H9 (cell line): ENCODE data around the gene DYNC2H1. TPM values are rescaled to one million over a fixed set of nuclear protein-coding genes. Genes with fewer than 3 reads are reported as not detected.

Experiments
- DNase-seq: peaks from one replicate; pipeline ENCODE4 v3.0.0-alpha.2; 2017
- H2AFZ ChIP-seq: one replicate; pipeline ENCODE4 v1.6.1; 2013; ENCODE audit warnings: mild to moderate bottlenecking, low read length, control low read depth, moderate library complexity
- H2AK5ac ChIP-seq: 2 replicates; pipeline ENCODE4 v1.6.1; 2013; ENCODE audit warnings: low read length, control low read depth, mixed read lengths; ENCODE audit not compliant: insufficient read length
- H2BK120ac ChIP-seq: one replicate; pipeline ENCODE4 v1.6.1; 2013; ENCODE audit warnings: low read depth, mild to moderate bottlenecking, low read length, control low read depth, inconsistent platforms; ENCODE audit not compliant: poor library complexity, severe bottlenecking
- H2BK12ac ChIP-seq: 2 replicates; pipeline ENCODE4 v1.6.1; 2013; ENCODE audit warnings: low read length, control low read depth, mixed read lengths, low read depth; ENCODE audit not compliant: insufficient read length
- H2BK15ac ChIP-seq: 2 replicates; pipeline ENCODE4 v1.6.1; 2013; ENCODE audit warnings: low read depth, low read length, control low read depth
- H2BK20ac ChIP-seq: one replicate; pipeline ENCODE4 v1.6.1; 2013; ENCODE audit warnings: low read depth, mild to moderate bottlenecking, low read length, control low read depth, inconsistent platforms; ENCODE audit not compliant: poor library complexity, severe bottlenecking
- H2BK5ac ChIP-seq: 2 replicates; pipeline ENCODE4 v1.6.1; 2013; ENCODE audit warnings: low read length, control low read depth, mixed read lengths; ENCODE audit not compliant: insufficient read length
- H3K14ac ChIP-seq: 2 replicates; pipeline ENCODE4 v1.6.1; 2013; ENCODE audit warnings: low read length, control low read depth; ENCODE audit not compliant: insufficient read depth
- H3K18ac ChIP-seq: 2 replicates; pipeline ENCODE4 v1.6.1; 2013; ENCODE audit warnings: low read depth, mild to moderate bottlenecking, mixed read lengths, low read length, control low read depth; ENCODE audit not compliant: insufficient read length
- H3K23ac ChIP-seq: 2 replicates; pipeline ENCODE4 v1.6.1; 2013; ENCODE audit warnings: low read length, control low read depth, mixed read lengths, low read depth; ENCODE audit not compliant: insufficient read length
- H3K23me2 ChIP-seq: 2 replicates; pipeline ENCODE4 v1.6.1; 2013; ENCODE audit warnings: low read depth, mild to moderate bottlenecking, mixed read lengths, low read length, control low read depth; ENCODE audit not compliant: insufficient read length, poor library complexity, severe bottlenecking
- H3K27ac ChIP-seq: 2 replicates; pipeline ENCODE4 v1.5.1; 2013; ENCODE audit warnings: low read length, control low read depth, mixed read lengths, low read depth; ENCODE audit not compliant: insufficient read length
- H3K27me3 ChIP-seq: 2 replicates; pipeline ENCODE4 v1.6.1; 2013; ENCODE audit warnings: low read length, control low read depth, inconsistent platforms; ENCODE audit not compliant: insufficient read depth
- H3K4ac ChIP-seq: 2 replicates; pipeline ENCODE4 v1.6.1; 2013; ENCODE audit warnings: low read depth, mild to moderate bottlenecking, control low read depth, inconsistent platforms, low read length, moderate library complexity
- H3K4me1 ChIP-seq: 2 replicates; pipeline ENCODE4 v1.6.1; 2013; ENCODE audit warnings: low read length, control low read depth, inconsistent platforms; ENCODE audit not compliant: insufficient read depth
- H3K4me2 ChIP-seq: 2 replicates; pipeline ENCODE4 v1.6.1; 2013; ENCODE audit warnings: low read length, control low read depth, mixed read lengths; ENCODE audit not compliant: insufficient read length, insufficient read depth
- H3K56ac ChIP-seq: 2 replicates; pipeline ENCODE4 v1.6.1; 2013; ENCODE audit warnings: low read depth, mild to moderate bottlenecking, mixed read lengths, low read length, control low read depth; ENCODE audit not compliant: insufficient read length
- H3K79me1 ChIP-seq: 2 replicates; pipeline ENCODE4 v1.6.1; 2013; ENCODE audit warnings: low read depth, mild to moderate bottlenecking, moderate library complexity, low read length, control low read depth, inconsistent platforms; ENCODE audit not compliant: insufficient read depth, poor library complexity, severe bottlenecking
- H3K79me2 ChIP-seq: 2 replicates; pipeline ENCODE4 v1.6.1; 2013; ENCODE audit warnings: low read length, control low read depth, inconsistent platforms; ENCODE audit not compliant: insufficient read depth
- H3K9ac ChIP-seq: 2 replicates; pipeline ENCODE4 v1.6.1; 2013; ENCODE audit warnings: low read length, control low read depth, mixed read lengths; ENCODE audit not compliant: insufficient read length; ENCODE audit errors: extremely low read depth
- H3K9me3 ChIP-seq: one replicate; pipeline ENCODE4 v1.6.1; 2013; ENCODE audit warnings: low read depth, low read length, inconsistent platforms; ENCODE audit not compliant: control insufficient read depth
- H3T11ph ChIP-seq: one replicate; pipeline ENCODE4 v1.6.1; 2013; ENCODE audit warnings: mild to moderate bottlenecking, low read length, control low read depth, inconsistent platforms
- H4K20me1 ChIP-seq: one replicate; pipeline ENCODE4 v1.6.1; 2013; ENCODE audit not compliant: control insufficient read depth, insufficient read length, insufficient read depth
- H4K5ac ChIP-seq: 2 replicates; pipeline ENCODE4 v1.6.1; 2013; ENCODE audit warnings: low read depth, mild to moderate bottlenecking, mixed read lengths, low read length, control low read depth; ENCODE audit not compliant: insufficient read length
- H4K8ac ChIP-seq: replicated peaks from 2 replicates; pipeline ENCODE4 v1.6.1; 2013; ENCODE audit warnings: low read length, control low read depth, mixed read lengths, low read depth; ENCODE audit not compliant: insufficient read length
- H4K91ac ChIP-seq: 2 replicates; pipeline ENCODE4 v1.6.1; 2013; ENCODE audit warnings: low read depth, mild to moderate bottlenecking, moderate library complexity, mixed read lengths, low read length, control low read depth; ENCODE audit not compliant: insufficient read length
- H3K27ac Mint-ChIP-seq, 3 experiments: 2 replicates in 2 of 3; 3 replicates in 1 of 3; pipeline ENCODE4 v1.8.0; 2020 to 2021; ENCODE audit warnings: mixed read lengths in 3 of 3, mild to moderate bottlenecking in 1 of 3, moderate library complexity in 1 of 3
- H3K27me3 Mint-ChIP-seq: 2 replicates; pipeline ENCODE4 v1.8.0; 2021; ENCODE audit warnings: low read depth, mild to moderate bottlenecking, moderate library complexity, mixed read lengths
- H3K36me3 Mint-ChIP-seq, 3 experiments: 2 replicates in 2 of 3; 3 replicates in 1 of 3; pipeline ENCODE4 v1.8.0; 2020 to 2021; ENCODE audit warnings: low read depth in 3 of 3, mixed read lengths in 3 of 3; ENCODE audit not compliant: insufficient read depth in 1 of 3
- H3K4me1 Mint-ChIP-seq, 2 experiments: 2 replicates each; pipeline ENCODE4 v1.8.0; 2020; ENCODE audit warnings: mixed read lengths in 2 of 2
- H3K4me3 Mint-ChIP-seq, 2 experiments: 2 replicates in 1 of 2; 3 replicates in 1 of 2; pipeline ENCODE4 v1.8.0; 2020 to 2021; ENCODE audit warnings: mild to moderate bottlenecking in 2 of 2, mixed read lengths in 2 of 2, moderate library complexity in 1 of 2
- H3K9me3 Mint-ChIP-seq, 2 experiments: 2 replicates in 1 of 2; 3 replicates in 1 of 2; pipeline ENCODE4 v1.8.0; 2020; ENCODE audit warnings: mild to moderate bottlenecking in 2 of 2, mixed read lengths in 2 of 2, moderate library complexity in 1 of 2
- WGBS: extraction: QIAGEN DNeasy Blood & Tissue Kit; methylation state at CpG from one replicate; pipeline ENCODE4 v1.1.7; 2013; ENCODE audit warnings: missing lambda C conversion rate, low lambda C conversion rate, mixed read lengths; ENCODE audit not compliant: insufficient read length; ENCODE audit errors: extremely low coverage; 5-methylcytosine and 5-hydroxymethylcytosine counted together
- total RNA-seq: library from RNA; stranded (reverse); gene quantifications from 2 replicates; pipeline ENCODE4 v1.2.1, GENCODE V29; 2021
- TF ChIP-seq, protein P1 (sequence below): fragments of 200-600 bp; sonication (generic); conservative IDR thresholded peaks from 3 replicates; pipeline ENCODE4 v1.8.0; 2021; ENCODE audit warnings: antibody characterized with exemption, mild to moderate bottlenecking

The DYNC2H1 gene
- total RNA-seq, 1 experiment from 2014 or later: 13.2 TPM

DNA sequence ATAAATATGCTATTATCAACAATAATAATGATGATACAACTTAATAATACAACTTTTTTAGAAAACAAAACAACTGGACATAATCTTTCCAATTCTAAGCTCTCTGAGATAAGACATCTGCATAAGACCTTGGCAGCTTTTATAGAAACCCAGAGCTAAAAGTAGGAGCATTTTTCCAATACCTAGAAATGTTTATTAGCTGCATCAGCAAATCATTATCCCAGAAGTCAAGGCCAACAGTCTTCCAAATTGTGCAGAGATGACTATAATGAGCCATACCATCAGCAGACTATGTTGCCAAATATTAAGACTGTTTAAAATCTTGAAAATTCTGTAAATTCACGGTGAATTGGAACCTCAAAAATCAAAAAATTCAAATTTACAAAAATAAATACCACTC, 47.6 kb upstream of the DYNC2H1 start:
- TF ChIP-seq, protein P1, sequence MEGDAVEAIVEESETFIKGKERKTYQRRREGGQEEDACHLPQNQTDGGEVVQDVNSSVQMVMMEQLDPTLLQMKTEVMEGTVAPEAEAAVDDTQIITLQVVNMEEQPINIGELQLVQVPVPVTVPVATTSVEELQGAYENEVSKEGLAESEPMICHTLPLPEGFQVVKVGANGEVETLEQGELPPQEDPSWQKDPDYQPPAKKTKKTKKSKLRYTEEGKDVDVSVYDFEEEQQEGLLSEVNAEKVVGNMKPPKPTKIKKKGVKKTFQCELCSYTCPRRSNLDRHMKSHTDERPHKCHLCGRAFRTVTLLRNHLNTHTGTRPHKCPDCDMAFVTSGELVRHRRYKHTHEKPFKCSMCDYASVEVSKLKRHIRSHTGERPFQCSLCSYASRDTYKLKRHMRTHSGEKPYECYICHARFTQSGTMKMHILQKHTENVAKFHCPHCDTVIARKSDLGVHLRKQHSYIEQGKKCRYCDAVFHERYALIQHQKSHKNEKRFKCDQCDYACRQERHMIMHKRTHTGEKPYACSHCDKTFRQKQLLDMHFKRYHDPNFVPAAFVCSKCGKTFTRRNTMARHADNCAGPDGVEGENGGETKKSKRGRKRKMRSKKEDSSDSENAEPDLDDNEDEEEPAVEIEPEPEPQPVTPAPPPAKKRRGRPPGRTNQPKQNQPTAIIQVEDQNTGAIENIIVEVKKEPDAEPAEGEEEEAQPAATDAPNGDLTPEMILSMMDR: no peak
- H3K23ac ChIP-seq: no peak overlapping the region
- H3K4ac ChIP-seq: no peak overlapping the region
- no peak overlapping the region for H3K56ac ChIP-seq
- no peaks in the 10 kb centered on the region for H3K4me1 ChIP-seq
- no peak overlapping the region for H4K91ac ChIP-seq
- DNase-seq: no peak
- no peaks in the 10 kb centered on the region for H3K79me1 ChIP-seq
- no peaks in the 10 kb centered on the region for H3K9me3 Mint-ChIP-seq
- no peaks in the 10 kb centered on the region for H3K27me3 ChIP-seq
- no peak overlapping the region for H3K4me2 ChIP-seq
- H3K18ac ChIP-seq: no peak overlapping the region
- H3K4me1 Mint-ChIP-seq: no peaks in the 10 kb centered on the region
- H3K79me2 ChIP-seq: no peaks in the 10 kb centered on the region
- H2AK5ac ChIP-seq: no peak overlapping the region
- no peak overlapping the region for H2AFZ ChIP-seq
- WGBS: no CpG with 5 or more reads among the region's 1 CpG
- no peak overlapping the region for H2BK5ac ChIP-seq
- no peak overlapping the region for H2BK120ac ChIP-seq
- H3K36me3 Mint-ChIP-seq: peaks cover 20 to 52% (median 38%) of the 10 kb centered on the region in 3 experiments; a peak in 6 of 7 replicates
- no peak overlapping the region for H3K27ac ChIP-seq
- H4K20me1 ChIP-seq: no peaks in the 10 kb centered on the region
- H4K8ac ChIP-seq: no peak overlapping the region
- H3K9ac ChIP-seq: no peak overlapping the region
- H3K14ac ChIP-seq: no peak overlapping the region
- H3K9me3 ChIP-seq: no peaks in the 10 kb centered on the region
- no peak overlapping the region for H2BK12ac ChIP-seq
- no peak overlapping the region for H4K5ac ChIP-seq
- H3T11ph ChIP-seq: no peak overlapping the region
- no peak overlapping the region for H3K4me3 Mint-ChIP-seq
- H3K23me2 ChIP-seq: no peaks in the 10 kb centered on the region
- no peaks in the 10 kb centered on the region for H3K27me3 Mint-ChIP-seq
- no peak overlapping the region for H2BK20ac ChIP-seq
- H3K27ac Mint-ChIP-seq: no peak overlapping the region
- H2BK15ac ChIP-seq: no peak overlapping the region
